GM18507 (cell line): ENCODE data around the gene CCK.

ENCODE experiments used
- DNase-seq: peaks from one replicate; pipeline ENCODE4 v3.0.0; 2011; ENCODE audit warnings: low read depth; ENCODE audit not compliant: insufficient read length; ENCODE audit errors: extremely low spot score
- FAIRE-seq: peaks from 2 replicates; lab custom pipeline; 2011; peaks lifted over from hg19 to GRCh38; lab: Jason Lieb, UNC

The CCK gene

GRCh38 chr3:42229266-42229941, 36.6 kb downstream of the CCK start:
- DNase-seq (no peak), FAIRE-seq (no peak)

- no peak for DNase-seq
- FAIRE-seq = no peak
These were observed 37.2 kb downstream of the CCK start for GRCh38 chr3:42228796-42229195.

GRCh38 chr3:42226470-42227425, 39.2 kb downstream of the CCK start:
- DNase-seq = no peak

GRCh38 chr3:42225486-42226363, 40.3 kb downstream of the CCK start:
- FAIRE-seq = no peak
- DNase-seq = no peak

More at GRCh38 chr3:42226470-42227425, 39.2 kb downstream of the CCK start:
- FAIRE-seq = no peak

- FAIRE-seq (peak; percentile 51), DNase-seq (no peak)
These were observed 41.1 kb downstream of the CCK start for GRCh38 chr3:42224658-42225421.

GRCh38 chr3:42224178-42224577, 41.8 kb downstream of the CCK start:
- no peak for FAIRE-seq
- no peak for DNase-seq

- no peak for DNase-seq
- FAIRE-seq = no peak
These were observed 42.9 kb downstream of the CCK start for GRCh38 chr3:42222942-42223693.

- no peak for FAIRE-seq
These were observed 45.4 kb downstream of the CCK start for GRCh38 chr3:42220436-42221121.

GRCh38 chr3:42216931-42217333, 49.1 kb downstream of the CCK start:
- FAIRE-seq (no peak), DNase-seq (no peak)

More at GRCh38 chr3:42220436-42221121, 45.4 kb downstream of the CCK start:
- DNase-seq = no peak

GRCh38 chr3:42216302-42216701, 49.7 kb downstream of the CCK start:
- FAIRE-seq (peak; percentile 90), DNase-seq (no peak)

GRCh38 chr3:42214565-42215283, 51.3 kb downstream of the CCK start:
- no peak for DNase-seq
- FAIRE-seq = peak; percentile 80

GRCh38 chr3:42214064-42214463, 51.9 kb downstream of the CCK start:
- DNase-seq (no peak), FAIRE-seq (no peak)

- FAIRE-seq = peak; percentile 54
- no peak for DNase-seq
These were observed 52.6 kb downstream of the CCK start for GRCh38 chr3:42213417-42213816.

GRCh38 chr3:42210726-42211125, 55.3 kb downstream of the CCK start:
- DNase-seq = no peak
- no peak for FAIRE-seq

GRCh38 chr3:42209917-42210316, 56.1 kb downstream of the CCK start:
- DNase-seq (no peak), FAIRE-seq (no peak)
